Right hindlimb (tissue), 1 donor: Measurements from ENCODE around the gene TPX2.
A peak's percentile ranks its signal among the peaks of the same experiment; 100 is the strongest.
"Not testable (repeated sequence)": the region's sequence is repeated elsewhere in the genome, so short reads cannot be mapped to it uniquely, and the experiment has no call there.

Experiments
- DNase-seq: peaks from one replicate; pipeline ENCODE4 v3.0.0-alpha.2; 2018

TPX2 gene

DNA sequence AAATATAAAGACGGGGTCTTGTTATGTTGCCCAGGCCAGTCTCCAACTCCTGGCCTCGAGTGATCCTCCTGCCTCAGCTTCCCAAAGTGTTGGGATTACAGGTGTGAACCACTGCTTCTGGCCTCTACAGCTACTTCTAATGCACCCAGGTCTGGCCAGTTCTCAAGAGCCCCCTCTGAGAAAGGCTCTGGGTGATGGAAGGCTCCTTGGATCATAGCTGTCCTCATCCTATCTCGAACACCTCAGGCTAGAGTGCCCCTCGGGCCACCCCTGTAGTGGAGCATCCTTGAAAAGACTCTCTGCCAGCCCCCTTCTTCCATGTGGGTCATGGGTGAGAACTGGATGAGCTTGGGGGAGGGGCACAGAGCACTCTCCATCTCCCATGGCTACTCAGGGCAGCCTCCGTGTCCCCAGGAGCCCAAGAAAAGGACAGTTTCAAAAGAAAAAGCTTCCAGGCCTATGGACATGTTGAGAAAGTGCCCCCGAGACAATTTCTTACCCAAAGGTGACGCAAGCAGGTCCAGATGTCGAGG lies 79.4 kb downstream of the TPX2 start:
- no peak for DNase-seq

- peak; percentile 85 for DNase-seq
These were observed 80.1 kb downstream of the TPX2 start, which contains the start of gene MYLK2 for GRCh38 chr20:31819083-31819784. TSS of gene MYLK2 (plus strand) at chr20:31819356. CDS start at chr20:31819581, 225 bp downstream.

- no peak for DNase-seq
These were observed 81.1 kb downstream of the TPX2 start for GRCh38 chr20:31820228-31820627.

DNA sequence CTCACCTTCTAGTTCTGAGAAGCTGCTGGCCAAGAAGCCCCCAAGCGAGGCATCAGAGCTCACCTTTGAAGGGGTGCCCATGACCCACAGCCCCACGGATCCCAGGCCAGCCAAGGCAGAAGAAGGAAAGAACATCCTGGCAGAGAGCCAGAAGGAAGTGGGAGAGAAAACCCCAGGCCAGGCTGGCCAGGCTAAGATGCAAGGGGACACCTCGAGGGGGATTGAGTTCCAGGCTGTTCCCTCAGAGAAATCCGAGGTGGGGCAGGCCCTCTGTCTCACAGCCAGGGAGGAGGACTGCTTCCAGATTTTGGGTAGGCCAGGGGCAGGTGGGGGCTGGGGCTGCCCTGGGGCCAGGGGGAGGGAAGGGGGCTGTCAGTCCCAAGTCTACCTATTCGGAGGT lies 82.3 kb downstream of the TPX2 start:
- no peak for DNase-seq

- peak; percentile 89 for DNase-seq
These were observed 83.6 kb downstream of the TPX2 start for GRCh38 chr20:31822421-31823330.

DNA sequence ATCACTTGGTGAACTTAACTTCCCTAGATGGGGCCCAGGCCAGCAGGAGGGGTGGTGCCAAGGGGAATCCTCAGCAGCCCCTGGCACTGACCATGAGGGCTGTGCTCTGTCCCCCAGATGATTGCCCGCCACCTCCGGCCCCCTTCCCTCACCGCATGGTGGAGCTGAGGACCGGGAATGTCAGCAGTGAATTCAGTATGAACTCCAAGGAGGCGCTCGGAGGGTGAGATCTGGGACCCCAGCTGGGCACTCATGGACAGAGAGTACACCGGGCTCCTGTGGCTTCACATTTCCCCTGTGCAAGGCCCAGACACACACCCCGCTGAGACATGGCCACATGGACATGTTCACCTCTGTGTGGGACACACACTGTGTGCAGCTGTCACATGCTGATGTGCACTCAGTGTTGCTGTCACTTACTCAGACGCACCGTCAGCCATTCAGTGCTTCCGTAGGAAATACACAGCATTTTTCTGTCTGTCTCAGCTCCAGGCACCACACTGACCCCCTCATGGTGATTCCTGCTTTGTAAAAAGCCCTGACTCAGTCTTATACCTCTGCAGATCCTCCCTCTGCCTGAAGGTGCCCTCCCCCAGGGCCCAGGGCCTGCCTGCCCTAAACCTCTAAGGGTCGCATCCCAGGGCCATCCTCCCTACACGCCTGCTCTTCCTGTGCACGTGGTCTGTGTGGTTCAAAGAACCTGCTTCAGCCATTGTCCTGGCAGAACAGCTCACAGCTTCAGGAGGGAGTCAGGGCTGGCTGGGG lies 84.5 kb downstream of the TPX2 start:
- no peak for DNase-seq

GRCh38 chr20:31824125-31824485 lies 85.0 kb downstream of the TPX2 start:
- DNase-seq: no peak

GRCh38 chr20:31824554-31825313 lies 85.6 kb downstream of the TPX2 start:
- no peak for DNase-seq

DNA sequence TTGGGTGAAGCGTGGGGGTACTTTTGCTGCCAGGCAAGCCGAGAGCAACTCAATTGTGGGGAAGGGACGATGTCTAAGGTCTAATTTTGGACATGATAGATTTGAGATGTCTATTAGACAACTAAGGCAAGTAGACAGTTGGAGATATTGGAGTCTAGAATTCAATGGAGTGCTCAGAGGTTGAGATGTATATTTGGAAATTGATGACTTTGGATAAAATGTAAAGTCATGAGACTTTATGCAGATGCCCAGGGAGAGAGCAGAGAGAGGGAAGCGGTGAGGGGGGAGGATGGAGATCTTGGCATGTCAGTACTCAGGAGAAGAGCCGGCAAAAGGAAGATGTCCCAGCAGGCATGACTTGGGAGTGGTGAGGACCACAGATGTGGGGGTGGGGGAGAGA lies 87.0 kb downstream of the TPX2 start:
- DNase-seq: no peak

- DNase-seq: no peak
These were observed 88.0 kb downstream of the TPX2 start for GRCh38 chr20:31827059-31827458.

GRCh38 chr20:31828016-31828415 lies 88.9 kb downstream of the TPX2 start:
- DNase-seq: not testable (repeated sequence)

- no peak for DNase-seq
These were observed 90.6 kb downstream of the TPX2 start for GRCh38 chr20:31829731-31830130.

- no peak for DNase-seq
These were observed 91.4 kb downstream of the TPX2 start for GRCh38 chr20:31830406-31830981.

DNA sequence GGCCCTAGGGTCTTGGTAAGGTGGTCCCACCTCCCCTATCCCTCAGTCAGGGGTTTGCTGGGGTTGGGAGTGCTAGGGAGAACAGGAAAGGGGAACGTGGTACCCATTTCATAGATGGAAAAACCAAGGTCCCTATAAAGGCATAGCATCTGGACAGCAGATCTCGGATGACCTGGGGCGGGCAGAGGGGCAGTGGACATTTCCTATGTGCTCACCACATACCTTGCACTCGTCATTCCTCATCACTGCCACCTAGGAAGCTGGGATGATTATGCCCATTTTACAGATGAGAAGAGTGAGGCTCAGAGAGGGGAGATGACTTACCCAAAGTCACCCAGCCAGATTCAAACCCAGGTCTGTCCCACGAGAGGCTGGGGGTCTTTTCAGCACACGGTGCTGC lies 92.1 kb downstream of the TPX2 start:
- no peak for DNase-seq

DNA sequence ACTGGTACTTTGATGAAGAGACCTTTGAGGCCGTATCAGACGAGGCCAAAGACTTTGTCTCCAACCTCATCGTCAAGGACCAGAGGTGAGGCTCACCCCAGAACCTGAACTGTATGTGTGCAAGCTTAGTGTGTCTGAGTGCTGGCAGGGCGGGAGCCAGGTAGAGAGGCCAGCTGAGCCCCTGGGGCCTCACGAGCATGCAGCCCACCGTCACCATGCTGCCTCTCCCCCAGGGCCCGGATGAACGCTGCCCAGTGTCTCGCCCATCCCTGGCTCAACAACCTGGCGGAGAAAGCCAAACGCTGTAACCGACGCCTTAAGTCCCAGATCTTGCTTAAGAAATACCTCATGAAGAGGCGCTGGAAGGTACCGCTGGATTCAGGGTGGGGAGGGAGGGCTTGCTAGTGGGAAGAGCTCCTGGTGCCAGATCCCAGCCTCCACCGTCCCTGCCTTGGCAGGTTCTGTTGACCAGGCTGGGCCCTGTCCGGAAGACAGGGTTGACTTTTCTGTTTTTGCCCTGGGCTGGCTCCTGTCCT lies 92.7 kb downstream of the TPX2 start:
- no peak for DNase-seq

DNA sequence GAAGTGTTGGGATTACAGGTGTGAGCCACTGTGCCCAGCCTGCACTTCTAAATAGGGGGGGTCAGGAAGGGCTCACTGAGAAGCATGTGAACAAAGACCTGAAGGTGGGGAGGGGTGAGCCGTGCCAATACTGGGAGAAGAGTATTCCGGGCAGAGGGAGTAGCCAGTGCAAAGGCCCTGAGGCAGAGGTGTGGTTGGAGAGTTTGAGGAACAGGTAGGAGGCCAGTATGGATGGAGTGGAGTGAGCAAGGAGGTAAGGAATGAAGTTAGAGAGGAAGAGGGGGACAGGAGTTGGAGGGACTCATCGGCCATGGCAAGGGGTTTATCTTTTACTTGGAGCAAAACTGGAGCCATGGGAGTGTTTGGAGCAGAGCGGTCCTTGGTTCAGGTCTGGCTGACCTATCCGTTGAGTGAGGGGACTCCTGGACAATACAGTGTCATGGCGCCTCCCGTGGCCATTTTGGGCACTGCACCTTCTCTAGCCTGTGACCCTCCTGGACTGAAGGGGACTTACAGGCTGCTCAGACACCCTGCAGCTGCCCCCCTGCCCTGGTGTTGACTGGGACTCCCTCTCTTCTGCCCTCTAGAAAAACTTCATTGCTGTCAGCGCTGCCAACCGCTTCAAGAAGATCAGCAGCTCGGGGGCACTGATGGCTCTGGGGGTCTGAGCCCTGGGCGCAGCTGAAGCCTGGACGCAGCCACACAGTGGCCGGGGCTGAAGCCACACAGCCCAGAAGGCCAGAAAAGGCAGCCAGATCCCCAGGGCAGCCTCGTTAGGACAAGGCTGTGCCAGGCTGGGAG lies 94.2 kb downstream of the TPX2 start:
- peak; percentile 71 for DNase-seq

DNA sequence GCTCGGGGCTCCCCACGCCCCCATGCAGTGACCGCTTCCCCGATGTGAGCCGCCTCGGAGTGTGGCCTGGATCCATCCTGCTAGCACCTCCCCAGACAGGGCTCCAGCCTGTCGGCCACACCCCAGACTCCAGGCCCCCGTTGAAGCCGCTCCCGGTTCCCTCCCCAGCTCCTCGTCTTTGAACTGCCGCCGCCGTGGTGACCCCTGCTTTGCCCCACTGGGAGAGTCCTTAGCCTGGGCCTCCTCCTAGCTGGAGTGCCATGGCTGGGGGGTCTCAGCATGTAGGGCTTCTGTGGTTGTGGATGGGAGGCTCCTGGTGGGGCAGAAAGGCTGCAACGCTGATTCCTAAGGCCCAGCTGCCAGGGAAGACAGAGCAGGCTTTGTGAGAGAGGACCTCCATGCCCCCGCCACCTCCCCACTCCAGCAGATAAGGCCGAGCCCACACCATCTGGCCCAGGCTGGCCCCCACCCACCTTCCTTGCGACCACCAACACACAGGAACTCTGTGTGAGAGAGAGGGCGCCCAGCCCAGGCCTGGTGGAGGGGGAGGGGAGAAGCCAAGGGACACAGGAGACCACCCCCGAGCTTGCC lies 94.9 kb downstream of the TPX2 start:
- DNase-seq: peak; percentile 52

DNA sequence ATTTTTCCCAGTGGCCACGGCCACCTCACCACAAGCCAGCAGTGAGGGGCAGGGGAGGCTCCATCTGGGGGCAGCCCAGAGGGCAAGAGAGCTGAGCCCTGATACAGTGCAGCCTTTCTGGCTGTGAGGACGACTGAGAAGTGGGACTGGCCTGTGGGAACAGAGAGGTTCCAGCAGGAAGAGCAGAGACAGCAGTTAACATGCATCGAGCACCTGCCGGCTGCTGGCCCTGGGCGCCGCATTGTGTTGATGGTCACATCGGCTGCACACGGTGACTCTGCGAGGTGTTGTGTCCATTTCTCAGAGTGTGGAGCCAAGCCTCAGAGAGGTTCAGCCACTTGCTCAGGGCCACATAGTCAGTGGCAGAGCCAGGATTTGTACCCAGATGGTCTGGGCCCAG lies 96.5 kb downstream of the TPX2 start:
- DNase-seq: no peak

- DNase-seq: peak; percentile 86
These were observed 97.1 kb downstream of the TPX2 start for GRCh38 chr20:31835977-31836852.
